NCI-H1694 treated with DMSO at 0.1 percent for 48 hours (cell line): ENCODE measurements around the gene GNRH2.
"Not testable (repeated sequence)": the region's sequence is repeated elsewhere in the genome, so short reads cannot be mapped to it uniquely, and the experiment has no call there.

Source experiments
- DNase-seq: peaks from one replicate; lab custom pipeline; 2025; lab: John Stamatoyannopoulos, UW

GNRH2 gene

DNA sequence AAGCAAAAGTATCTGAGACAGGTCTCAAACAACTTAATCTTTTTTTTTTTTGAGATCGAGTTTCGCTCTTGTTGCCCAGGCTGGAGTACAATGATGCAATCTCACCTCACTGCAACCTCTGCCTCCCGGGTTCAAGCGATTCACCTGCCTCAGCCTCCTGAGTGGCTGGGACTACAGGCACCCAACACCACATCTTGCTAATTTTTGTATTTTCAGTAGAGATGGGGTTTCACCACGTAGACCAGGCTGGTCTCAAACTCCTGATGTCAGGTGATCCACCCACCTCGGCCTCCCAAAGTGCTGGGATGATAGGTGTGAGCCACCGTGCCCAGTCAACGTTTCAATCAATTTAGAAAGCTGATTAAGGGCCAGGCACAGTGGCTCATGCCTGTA is 29.8 kb downstream of the GNRH2 start:
- DNase-seq: not testable (repeated sequence)

GRCh38 chr20:3074812-3075211 is 31.4 kb downstream of the GNRH2 start:
- DNase-seq: no peak

DNA sequence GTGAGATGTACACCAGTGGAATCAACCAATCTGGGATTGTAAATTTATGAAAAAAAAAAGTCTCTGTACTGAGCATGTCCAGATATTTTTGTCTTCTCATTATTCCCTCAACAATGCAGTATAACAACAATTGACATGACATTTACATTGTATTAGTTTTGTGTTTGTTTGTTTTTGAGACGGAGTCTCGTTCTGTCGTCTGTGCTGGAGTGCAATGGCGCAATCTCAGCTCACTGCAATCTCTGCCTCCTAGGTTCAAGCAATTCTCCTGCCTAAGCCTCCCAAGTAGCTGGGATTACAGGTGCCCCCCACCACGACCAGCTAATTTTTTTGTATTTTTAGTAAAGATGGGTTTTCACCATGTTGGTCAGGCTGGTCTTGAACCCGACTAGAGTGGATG is 31.9 kb downstream of the GNRH2 start:
- not testable (repeated sequence) for DNase-seq

- no peak for DNase-seq
Observed at GRCh38 chr20:3077618-3078134, 34.3 kb downstream of the GNRH2 start.

GRCh38 chr20:3080939-3081388 is 37.5 kb downstream of the GNRH2 start:
- no peak for DNase-seq

DNA sequence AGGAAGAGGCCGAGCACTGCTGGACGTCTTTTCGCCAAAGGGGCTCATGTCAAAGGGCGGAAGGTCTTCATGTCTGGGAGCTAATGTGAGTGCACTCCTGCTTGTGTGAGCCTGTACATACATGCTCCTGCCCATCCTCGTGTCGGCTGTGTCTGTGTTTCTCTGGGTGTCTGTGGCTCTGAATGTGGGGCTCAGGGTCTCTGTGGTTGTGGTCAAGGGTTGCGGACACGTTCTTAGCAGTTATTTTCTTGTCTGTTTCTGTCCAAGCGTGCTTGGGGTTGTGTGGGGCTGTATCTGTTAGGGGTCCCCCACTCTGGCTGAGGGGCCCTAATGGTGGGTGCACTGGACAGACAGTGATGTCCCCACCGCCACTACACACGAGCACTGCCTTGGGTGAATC is 38.2 kb downstream of the GNRH2 start:
- DNase-seq: no peak

DNA sequence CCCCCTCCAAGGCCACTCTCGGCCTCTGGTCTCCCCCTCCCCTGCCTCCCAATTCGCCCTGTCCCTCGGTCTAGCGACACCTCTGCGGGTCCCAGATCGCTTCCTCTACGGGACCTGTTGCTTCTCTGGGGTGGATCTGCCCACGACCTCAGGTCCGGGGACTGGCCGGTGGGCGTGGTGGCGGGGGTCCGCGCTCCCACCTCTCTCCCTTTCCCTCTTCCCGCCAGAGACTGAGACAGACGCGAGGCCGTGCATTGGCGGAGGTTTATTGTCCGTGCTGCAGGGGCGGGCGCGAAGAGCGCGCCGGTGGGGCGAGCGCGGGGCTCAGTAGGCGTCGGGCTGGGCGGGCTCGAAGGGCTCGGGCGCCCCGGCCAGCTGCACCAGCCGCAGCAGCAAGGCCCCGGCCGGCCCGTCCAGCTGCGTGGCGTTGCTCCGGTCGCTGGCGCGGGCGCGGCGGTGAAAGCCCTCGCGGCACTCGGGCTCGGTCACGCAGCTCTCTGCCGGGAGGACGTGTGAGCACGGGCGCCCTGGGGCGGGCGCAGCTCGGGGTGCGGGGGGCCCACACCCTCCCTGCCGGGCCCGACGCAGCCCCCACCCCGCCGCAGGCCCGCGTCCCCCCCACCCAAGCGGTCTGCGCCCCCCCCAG is 39.0 kb downstream of the GNRH2 start:
- DNase-seq: no peak

DNA sequence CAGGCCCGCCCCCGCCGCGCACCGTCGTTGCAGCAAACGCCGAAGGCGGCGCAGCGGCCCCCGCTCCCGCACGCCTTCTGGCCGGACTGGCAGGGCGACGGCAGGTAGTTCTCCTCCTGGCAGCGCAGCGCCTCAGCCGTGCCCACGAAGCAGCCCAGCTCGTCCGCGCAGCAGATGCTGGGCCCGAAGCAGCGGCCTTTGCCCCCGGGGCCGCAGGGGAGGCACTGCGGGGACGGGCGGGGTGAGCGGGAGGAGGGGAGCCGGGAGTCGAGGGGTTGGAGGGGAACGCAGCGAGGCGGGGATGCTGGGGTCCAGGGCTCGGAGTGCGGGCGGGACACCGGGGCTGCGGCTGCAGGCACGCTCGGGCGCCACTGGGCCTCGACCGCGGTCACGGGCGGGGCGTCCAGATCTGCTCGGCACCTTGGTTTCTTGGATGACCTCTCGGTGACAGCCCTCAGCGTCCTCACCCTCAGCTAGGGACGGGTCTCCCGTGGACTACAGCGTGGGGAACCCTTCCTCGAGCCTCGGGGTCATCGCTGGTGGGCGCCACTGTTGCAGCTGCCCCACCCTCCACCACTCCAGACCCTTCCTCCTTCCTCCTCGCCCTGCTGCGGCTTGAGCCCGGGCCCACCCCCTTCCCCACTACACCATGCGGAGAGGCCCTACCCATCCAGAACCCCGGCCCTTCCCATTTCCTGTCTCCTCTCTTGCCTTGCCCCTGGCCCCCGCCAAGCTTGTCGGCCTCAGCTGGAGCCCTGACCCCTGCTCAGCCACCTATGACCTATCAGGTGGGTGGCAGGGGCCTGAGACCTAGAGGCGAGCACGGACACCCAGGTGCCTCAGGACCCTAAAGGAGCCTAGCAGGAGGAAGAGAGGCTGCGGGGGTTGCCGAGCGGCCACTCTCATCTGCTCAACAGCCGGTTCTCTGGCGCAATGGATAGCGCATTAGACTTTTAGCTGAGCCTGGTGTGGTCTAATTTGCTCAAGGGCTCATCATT is 39.8 kb downstream of the GNRH2 start:
- DNase-seq: no peak

DNA sequence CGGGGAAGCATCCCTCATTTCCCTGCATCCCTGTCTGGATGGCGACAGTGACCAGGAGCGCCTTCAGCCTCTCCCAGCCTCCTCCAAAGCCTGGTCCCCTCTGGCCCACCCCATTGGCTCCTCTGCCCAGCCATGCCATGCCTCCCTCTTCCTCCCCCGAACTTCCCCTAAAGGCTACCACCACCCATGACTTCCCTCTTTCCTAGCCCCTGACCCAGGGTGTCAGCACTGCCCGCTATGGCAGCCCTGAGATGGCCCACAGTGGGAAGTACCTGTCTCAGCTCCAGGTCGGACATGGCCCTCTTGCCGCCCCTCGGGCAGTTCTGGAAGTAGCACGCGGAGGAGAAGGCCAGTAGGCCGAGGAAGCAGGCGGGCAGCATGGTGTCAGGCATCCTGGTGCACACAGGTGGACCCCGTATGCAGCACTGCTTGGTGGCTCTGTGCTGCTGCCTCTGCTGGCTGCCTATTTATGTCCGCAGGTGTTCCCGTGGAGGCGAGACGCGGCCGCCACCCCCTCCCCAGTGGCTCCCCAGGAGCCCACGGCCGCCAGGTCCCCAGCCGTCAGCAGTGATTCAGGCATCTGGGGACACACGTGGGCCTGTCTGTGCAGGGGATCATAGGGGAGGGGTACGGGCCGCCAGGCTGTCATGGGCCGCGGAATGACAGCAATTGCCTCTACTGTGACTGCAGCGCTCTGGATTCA is 41.0 kb downstream of the GNRH2 start, which contains the start of gene AVP:
Gene AVP (minus strand): TSS at position 442 of the 703 bp plus-strand sequence. CDS start 50 bp downstream, at position 392.
- DNase-seq: no peak

- no peak for DNase-seq
Observed at GRCh38 chr20:3084986-3085360, 41.6 kb downstream of the GNRH2 start.

GRCh38 chr20:3085571-3086072 is 42.2 kb downstream of the GNRH2 start:
- no peak for DNase-seq

- DNase-seq: no peak
Observed at GRCh38 chr20:3088031-3088430, 44.6 kb downstream of the GNRH2 start.

DNA sequence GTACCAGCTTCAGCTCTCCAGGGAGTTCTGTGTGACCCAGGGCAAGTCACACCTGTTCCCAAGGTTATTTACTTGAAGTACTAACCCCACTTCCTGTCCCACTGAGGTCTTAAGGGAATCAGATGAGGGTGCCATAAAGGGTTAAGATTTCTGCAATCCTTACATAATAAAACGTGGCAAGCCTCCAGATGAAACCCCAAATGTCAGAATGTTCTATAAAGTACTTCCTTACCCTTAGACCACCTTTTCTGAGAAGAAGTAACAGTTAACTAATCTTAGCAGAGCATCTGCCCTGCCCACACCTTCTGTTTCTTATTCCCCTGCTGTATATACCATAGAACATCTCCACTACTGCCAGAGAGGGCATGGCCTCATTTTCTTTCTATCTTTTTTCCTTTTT is 47.1 kb downstream of the GNRH2 start:
- no peak for DNase-seq

DNA sequence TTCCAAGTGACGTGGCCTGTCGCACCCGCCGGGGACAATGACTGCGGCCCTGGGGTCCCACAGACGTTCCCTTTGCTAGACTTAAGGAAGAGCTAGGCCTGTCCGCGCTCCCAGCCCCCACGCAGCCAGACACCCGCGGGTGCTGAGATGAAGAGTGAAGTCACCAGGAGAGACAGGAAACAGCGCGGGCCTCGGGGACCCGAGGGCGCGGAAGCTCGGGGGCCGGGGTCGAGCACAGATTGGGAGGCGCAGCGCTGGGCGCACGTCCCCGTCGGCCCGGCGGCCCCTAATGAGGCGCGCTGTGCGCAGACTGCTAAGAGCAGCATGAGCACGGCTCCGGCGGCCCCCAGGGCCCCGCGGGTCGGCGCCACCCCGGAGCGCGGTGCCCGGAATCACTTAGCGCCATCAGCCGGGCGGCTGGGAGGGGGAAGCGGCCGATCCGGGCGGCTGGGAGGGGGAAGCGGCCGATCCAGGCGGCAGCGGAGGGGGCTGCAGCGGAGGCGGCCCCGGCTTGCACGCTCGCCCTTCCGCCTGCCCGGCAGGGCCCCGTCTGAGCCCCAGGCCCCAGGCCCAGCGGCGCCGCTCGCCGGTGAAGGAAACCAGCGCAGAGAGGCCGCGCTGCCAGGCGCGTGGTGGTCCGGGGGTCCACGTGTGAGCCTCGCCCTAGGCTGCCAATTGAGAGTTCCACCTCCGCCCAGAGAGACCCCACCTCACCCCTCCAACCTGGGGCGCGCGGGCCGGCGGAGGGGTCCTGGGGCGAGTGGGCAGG is 49.4 kb downstream of the GNRH2 start:
- DNase-seq: no peak

DNA sequence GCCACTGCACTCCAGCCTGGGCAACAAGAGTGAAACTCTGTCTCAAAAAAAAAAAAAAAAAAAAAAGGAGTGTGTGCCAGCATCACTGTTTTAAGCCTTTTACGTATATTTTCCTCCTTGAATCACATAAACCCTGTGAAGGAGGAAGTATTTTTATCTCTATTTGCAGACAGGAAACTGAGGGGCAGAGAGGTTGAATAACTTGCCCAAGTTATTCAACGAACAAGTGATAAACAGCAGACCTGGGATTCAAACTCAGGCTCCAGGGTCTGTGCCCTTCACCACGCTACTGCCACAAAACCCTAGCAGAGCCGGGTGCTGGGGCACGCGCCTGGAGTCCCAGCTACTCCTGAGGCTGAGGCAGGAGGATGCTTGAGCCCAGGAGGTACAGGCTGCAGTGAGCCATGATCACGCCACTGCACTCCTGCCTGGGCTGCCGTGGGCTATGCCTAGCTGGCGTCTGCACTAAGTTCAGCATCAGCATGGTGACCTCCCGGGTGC is 50.5 kb downstream of the GNRH2 start:
- no peak for DNase-seq

GRCh38 chr20:3094848-3095629 is 51.6 kb downstream of the GNRH2 start:
- DNase-seq: no peak
